AG20443 (cell line): ENCODE data around the gene PRAMEF17.
"Not testable (repeated sequence)": the region's sequence is repeated elsewhere in the genome, so short reads cannot be mapped to it uniquely, and the experiment has no call there.

Experiments used
- DNase-seq: peaks from one replicate; pipeline ENCODE4 v3.0.0; 2012; ENCODE audit warnings: low spot score, mixed read lengths

Gene PRAMEF17

GRCh38 chr1:13389332-13389731 is at the start of gene PRAMEF17:
Gene PRAMEF17, plus strand, starts transcription at chr1:13389632. Its CDS starts 26 bp downstream, at chr1:13389658.
- DNase-seq: not testable (repeated sequence)

GRCh38 chr1:13342496-13342895 is 46.9 kb upstream of the PRAMEF17 start:
- not testable (repeated sequence) for DNase-seq

- not testable (repeated sequence) for DNase-seq
These were observed 42.4 kb upstream of the PRAMEF17 start, which contains the start of gene PRAMEF14 for GRCh38 chr1:13347034-13347433. Gene PRAMEF14, minus strand, starts transcription at chr1:13347134. Its CDS starts 1,820 bp downstream, at chr1:13345314.

- not testable (repeated sequence) for DNase-seq
These were observed 36.0 kb upstream of the PRAMEF17 start for GRCh38 chr1:13353476-13353875.

- DNase-seq: not testable (repeated sequence)
These were observed 35.0 kb upstream of the PRAMEF17 start for GRCh38 chr1:13354475-13354874.

- DNase-seq: peak; percentile 37
These were observed 32.7 kb upstream of the PRAMEF17 start for GRCh38 chr1:13356774-13357173.

- DNase-seq: not testable (repeated sequence)
These were observed 27.1 kb upstream of the PRAMEF17 start for GRCh38 chr1:13362364-13362763.

- not testable (repeated sequence) for DNase-seq
These were observed 24.5 kb upstream of the PRAMEF17 start for GRCh38 chr1:13364928-13365327.

- not testable (repeated sequence) for DNase-seq
These were observed 22.9 kb upstream of the PRAMEF17 start for GRCh38 chr1:13366536-13366935.

- DNase-seq: not testable (repeated sequence)
These were observed 20.9 kb upstream of the PRAMEF17 start for GRCh38 chr1:13368544-13368943.

GRCh38 chr1:13378983-13379382 is 10.4 kb upstream of the PRAMEF17 start:
- not testable (repeated sequence) for DNase-seq

GRCh38 chr1:13380380-13380779 is 9.1 kb upstream of the PRAMEF17 start:
- DNase-seq: not testable (repeated sequence)

- DNase-seq: not testable (repeated sequence)
These were observed 3.6 kb downstream of the PRAMEF17 start for GRCh38 chr1:13393004-13393403.

- DNase-seq: not testable (repeated sequence)
These were observed 5.3 kb downstream of the PRAMEF17 start for GRCh38 chr1:13394761-13395160.

GRCh38 chr1:13395311-13395710 is 5.9 kb downstream of the PRAMEF17 start:
- not testable (repeated sequence) for DNase-seq

GRCh38 chr1:13407811-13408210 is 18.4 kb downstream of the PRAMEF17 start:
- DNase-seq: no peak

GRCh38 chr1:13410150-13410549 is 20.7 kb downstream of the PRAMEF17 start, which contains the start of gene PRAMEF20:
Gene PRAMEF20, plus strand, starts transcription at chr1:13410450. Its CDS starts 5,905 bp downstream, at chr1:13416355.
- not testable (repeated sequence) for DNase-seq

GRCh38 chr1:13430495-13430894 is 41.1 kb downstream of the PRAMEF17 start:
- DNase-seq: no peak

GRCh38 chr1:13432251-13432650 is 42.8 kb downstream of the PRAMEF17 start:
- no peak for DNase-seq

GRCh38 chr1:13433694-13434358 is 44.4 kb downstream of the PRAMEF17 start:
- not testable (repeated sequence) for DNase-seq

- DNase-seq: no peak
These were observed 46.0 kb downstream of the PRAMEF17 start for GRCh38 chr1:13435458-13435857.

- DNase-seq: not testable (repeated sequence)
These were observed 49.8 kb downstream of the PRAMEF17 start for GRCh38 chr1:13439104-13439783.
